Omental fat pad (tissue), 4 donors: Measurements from ENCODE around the gene KIF2C. TPM values are rescaled to one million over a fixed set of nuclear protein-coding genes. Genes with fewer than 3 reads are reported as not detected.
A peak's percentile ranks its signal among the peaks of the same experiment; 100 is the strongest.

Experiments
- ATAC-seq: fragments of 150-250 bp; one replicate; pipeline ENCODE4 v1.9.1; 2016; ENCODE audit warnings: mild to moderate bottlenecking, moderate library complexity; ENCODE audit not compliant: low FRiP score
- DNase-seq: peaks from one replicate; pipeline ENCODE4 v3.0.0-alpha.2; 2019; ENCODE audit warnings: low spot score
- total RNA-seq, 4 donors: library from RNA; depleted of rRNA; stranded (reverse); fragments of >200 nt; gene quantifications; one replicate each; pipeline ENCODE4 v1.1.0, GENCODE V29; 2016
- TF ChIP-seq, protein P1 (sequence below), 3 donors: fragments of 450-650 bp; IDR thresholded peaks; one replicate each; pipeline ENCODE4 v1.5.1; 2016 to 2017; ENCODE audit warnings: antibody characterized with exemption in 3 of 3, mild to moderate bottlenecking in 3 of 3, moderate library complexity in 2 of 3

Gene KIF2C
- total RNA-seq, 4 donors from 2014 or later, result 0.19 to 2.8 (median 0.93) TPM

DNA sequence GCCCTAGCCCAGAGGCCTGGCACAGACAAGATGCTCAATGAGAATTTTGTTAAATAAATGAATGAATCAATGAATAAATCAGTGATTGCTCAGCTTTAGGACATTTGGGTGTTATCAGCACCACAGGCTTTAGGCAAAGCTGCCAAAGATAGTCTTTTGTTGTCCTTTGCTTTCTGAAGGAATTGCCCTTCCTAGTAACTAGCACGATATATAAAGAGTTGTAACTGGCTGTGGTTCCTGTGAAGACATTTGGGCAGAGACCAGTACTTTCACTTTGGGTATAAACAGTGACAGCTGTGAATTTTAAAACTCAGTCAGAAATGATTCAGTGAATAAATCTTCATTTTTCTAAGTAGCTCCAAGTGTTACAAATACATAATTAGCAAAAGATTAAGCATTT lies 22.0 kb upstream of the KIF2C start:
- DNase-seq (no peak), ATAC-seq (no peak)
- TF ChIP-seq, protein P1, sequence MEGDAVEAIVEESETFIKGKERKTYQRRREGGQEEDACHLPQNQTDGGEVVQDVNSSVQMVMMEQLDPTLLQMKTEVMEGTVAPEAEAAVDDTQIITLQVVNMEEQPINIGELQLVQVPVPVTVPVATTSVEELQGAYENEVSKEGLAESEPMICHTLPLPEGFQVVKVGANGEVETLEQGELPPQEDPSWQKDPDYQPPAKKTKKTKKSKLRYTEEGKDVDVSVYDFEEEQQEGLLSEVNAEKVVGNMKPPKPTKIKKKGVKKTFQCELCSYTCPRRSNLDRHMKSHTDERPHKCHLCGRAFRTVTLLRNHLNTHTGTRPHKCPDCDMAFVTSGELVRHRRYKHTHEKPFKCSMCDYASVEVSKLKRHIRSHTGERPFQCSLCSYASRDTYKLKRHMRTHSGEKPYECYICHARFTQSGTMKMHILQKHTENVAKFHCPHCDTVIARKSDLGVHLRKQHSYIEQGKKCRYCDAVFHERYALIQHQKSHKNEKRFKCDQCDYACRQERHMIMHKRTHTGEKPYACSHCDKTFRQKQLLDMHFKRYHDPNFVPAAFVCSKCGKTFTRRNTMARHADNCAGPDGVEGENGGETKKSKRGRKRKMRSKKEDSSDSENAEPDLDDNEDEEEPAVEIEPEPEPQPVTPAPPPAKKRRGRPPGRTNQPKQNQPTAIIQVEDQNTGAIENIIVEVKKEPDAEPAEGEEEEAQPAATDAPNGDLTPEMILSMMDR (IDR thresholded peaks at IDR 0.05), result no peak

DNA sequence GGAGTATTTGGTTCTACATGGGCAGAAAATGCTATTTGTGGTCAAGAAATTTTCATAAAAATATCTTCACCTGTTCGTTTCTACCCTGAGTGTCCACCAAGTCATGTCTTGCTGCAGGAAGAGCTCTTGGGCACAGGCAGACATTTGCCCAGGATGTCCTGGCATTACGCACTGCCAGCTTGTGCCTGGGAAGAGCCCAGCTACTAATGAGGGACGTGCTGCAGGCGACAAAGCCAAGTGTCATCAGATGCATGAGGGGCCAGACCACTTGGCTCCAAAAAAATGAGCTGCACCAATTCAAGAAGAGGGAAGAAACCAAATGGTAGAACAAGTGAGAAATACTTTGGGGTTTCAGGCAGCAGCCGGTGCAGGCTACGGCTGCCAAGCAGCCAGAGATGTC lies 21.5 kb upstream of the KIF2C start:
- ATAC-seq, result no peak
- TF ChIP-seq, protein P1 (IDR thresholded peaks at IDR 0.05), result no peak

DNA sequence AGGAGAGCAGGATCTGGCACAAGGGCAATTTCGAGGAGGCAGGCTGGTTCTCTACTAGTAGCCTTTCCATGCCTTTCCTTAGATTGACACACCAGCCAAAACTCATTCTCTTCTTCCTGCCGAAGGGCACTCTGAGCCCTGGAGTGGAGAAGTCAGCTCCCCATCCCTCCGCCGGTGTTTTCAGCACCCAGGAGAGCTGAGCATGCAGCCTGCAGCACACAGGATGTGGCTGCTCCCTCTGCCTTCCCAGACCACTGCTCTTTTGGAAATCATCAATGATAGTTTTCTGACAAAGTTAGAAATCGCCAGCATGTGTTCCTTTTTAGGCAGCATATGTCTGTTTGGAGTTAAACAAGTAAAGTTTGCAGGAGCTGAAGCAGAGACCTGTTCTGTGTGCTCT lies 20.3 kb upstream of the KIF2C start:
- TF ChIP-seq, protein P1 (IDR thresholded peaks at IDR 0.05), result no peak
- ATAC-seq (no peak), DNase-seq (no peak)

More for the DNA sequence above, 21.5 kb upstream of the KIF2C start:
- DNase-seq, result no peak

DNA sequence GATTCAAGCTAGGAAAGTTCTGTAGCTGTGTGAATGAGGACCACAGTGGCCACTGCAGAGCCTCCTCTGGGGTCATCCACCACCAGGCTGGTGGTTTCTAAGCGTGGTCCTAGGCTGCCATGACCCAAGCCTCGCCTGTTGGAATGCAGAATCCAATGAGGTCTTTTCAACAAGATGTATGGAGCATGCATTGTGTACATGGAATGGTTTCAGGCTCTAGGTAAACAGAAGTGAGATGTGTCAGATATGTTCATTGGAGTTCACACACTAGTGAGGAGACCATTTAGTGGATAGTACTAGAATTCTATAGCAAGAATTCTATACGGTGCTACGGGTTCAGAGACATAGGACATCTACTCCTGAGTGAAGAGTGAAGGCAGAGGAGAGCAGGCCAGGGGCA lies 19.4 kb upstream of the KIF2C start:
- TF ChIP-seq, protein P1 (IDR thresholded peaks at IDR 0.05), result no peak
- DNase-seq (no peak), ATAC-seq (no peak)

DNA sequence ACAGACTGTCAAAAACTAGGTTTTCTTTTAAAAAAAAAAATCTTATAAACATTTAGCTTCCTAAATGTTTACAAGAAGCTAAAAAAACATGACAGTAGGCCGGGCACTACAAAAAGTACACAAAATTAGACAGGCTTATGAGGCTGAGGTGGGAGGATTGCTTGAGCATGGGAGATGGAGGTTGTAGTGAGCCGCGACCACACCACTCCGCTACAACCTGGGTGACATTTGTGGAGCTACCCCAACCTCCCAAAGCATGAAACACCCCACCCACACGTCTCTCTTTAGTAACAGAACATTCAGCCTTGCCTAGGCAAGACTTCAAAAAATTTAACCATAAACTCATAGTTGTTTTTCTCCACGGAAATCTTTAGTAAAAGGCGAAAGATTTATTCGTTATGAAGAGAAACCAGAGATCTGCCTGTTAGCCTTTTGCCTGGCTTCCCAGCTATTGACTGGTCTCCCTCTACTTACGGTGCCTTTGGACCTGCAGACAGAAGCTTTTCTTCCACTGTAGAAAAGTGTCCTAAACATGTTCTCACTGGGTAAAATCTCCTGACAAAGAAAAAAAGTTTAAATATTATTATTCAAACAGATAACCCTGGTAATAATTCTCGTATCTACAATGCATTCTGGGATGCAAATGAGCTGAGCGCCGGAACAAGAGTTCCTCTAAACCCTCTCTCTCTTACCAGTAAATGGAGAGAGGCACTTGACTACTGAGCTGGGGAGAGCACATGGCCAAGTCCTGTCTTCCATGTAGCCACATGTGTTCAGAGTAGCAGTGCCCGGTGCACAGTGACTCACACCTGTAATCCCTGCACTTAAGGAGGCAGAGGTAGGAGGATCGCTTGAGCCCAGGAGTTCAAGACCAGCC lies 17.9 kb upstream of the KIF2C start:
- DNase-seq (no peak), ATAC-seq (peak; percentile 67)
- TF ChIP-seq, protein P1 (IDR thresholded peaks at IDR 0.05), result no peak

DNA sequence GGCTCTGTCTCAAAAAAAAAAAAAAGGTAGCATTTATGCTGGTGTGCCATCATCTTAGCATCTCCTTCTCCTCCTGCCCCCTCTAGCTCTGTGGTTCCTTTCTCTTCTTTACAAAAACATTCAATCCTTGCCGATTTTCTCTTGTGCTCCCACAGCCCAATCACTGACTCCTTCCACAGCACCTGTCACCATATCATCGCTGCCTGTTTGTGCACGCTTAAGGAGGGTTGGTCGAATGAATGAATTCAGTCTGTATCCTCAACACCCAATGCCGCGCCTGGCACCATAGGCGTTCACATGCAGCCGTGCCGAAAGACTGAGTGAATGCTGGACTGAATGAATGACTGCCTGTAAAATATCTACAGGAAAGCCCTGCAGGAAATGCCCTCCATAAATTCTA lies 16.6 kb upstream of the KIF2C start:
- no peak for ATAC-seq
- no peak for DNase-seq
- TF ChIP-seq, protein P1 (IDR thresholded peaks at IDR 0.05), result no peak
